WTC11 (cell line): Measurements from ENCODE around the gene BCAS3. TPM values are rescaled to one million over a fixed set of nuclear protein-coding genes. Genes with fewer than 3 reads are reported as not detected.
A peak's percentile ranks its signal among the peaks of the same experiment; 100 is the strongest.

Experiments
- ATAC-seq: fragments of 200-7000 bp; cut with Tn5 transposase; 2 replicates; pipeline ENCODE4 v1.10.0; 2021; ENCODE audit warnings: mild to moderate bottlenecking, moderate library complexity
- CTCF ChIA-PET: fragments of 300-600 bp; sonication (Branson Sonifier 250); formaldehyde crosslinking; loops from one replicate; lab custom pipeline; 2021; ENCODE audit warnings: antibody characterized with exemption; lab: Charles Lee
- POLR2A ChIA-PET: fragments of 350-600 bp; sonication (Branson Sonifier 250); formaldehyde crosslinking; loops from one replicate; lab custom pipeline; 2021; ENCODE audit warnings: antibody characterized with exemption; lab: Charles Lee
- DNase-seq: peaks from one replicate; pipeline ENCODE4 v3.0.0; 2021; ENCODE audit warnings: low spot score
- H3K27ac Mint-ChIP-seq: 2 replicates; pipeline ENCODE4 v1.8.0; 2021; ENCODE audit warnings: mixed read lengths
- H3K27me3 Mint-ChIP-seq: 2 replicates; pipeline ENCODE4 v1.8.0; 2021; ENCODE audit warnings: low read depth, mild to moderate bottlenecking, moderate library complexity, mixed read lengths
- H3K36me3 Mint-ChIP-seq: 2 replicates; pipeline ENCODE4 v1.8.0; 2021; ENCODE audit warnings: mixed read lengths
- H3K4me1 Mint-ChIP-seq: 2 replicates; pipeline ENCODE4 v1.8.0; 2022; ENCODE audit warnings: mixed read lengths
- H3K4me3 Mint-ChIP-seq: 2 replicates; pipeline ENCODE4 v1.8.0; 2021; ENCODE audit warnings: mild to moderate bottlenecking, moderate library complexity, mixed read lengths
- H3K9me3 Mint-ChIP-seq: 2 replicates; pipeline ENCODE4 v1.8.0; 2021; ENCODE audit warnings: mixed read lengths
- AR ChIP-seq: fragments of 250-450 bp; sonication (Bioruptor Pico); IDR thresholded peaks from 2 replicates; pipeline ENCODE4 v1.9.0; 2021; ENCODE audit warnings: mild to moderate bottlenecking
- CDX4 ChIP-seq: fragments of 250-450 bp; sonication (Bioruptor Pico); IDR thresholded peaks from 2 replicates; pipeline ENCODE4 v1.9.0; 2021; ENCODE audit warnings: moderate library complexity, mild to moderate bottlenecking, inconsistent platforms, borderline replicate concordance
- CTCF ChIP-seq: fragments of 200-600 bp; IDR thresholded peaks from 2 replicates; pipeline ENCODE4 v1.8.0; 2022; ENCODE audit warnings: antibody characterized with exemption
- HMGA2 ChIP-seq: fragments of 250-450 bp; sonication (Bioruptor Pico); IDR thresholded peaks from 2 replicates; pipeline ENCODE4 v1.4.0; 2021; ENCODE audit warnings: mild to moderate bottlenecking, moderate library complexity
- IRF1 ChIP-seq: sonication (generic); formaldehyde crosslinking; IDR thresholded peaks from 2 replicates; pipeline ENCODE4 v1.8.0; 2023; ENCODE audit warnings: missing genetic modification reagents
- NR1H2 ChIP-seq: sonication (generic); formaldehyde crosslinking; IDR thresholded peaks from 2 replicates; pipeline ENCODE4 v1.9.0; 2021; ENCODE audit warnings: mild to moderate bottlenecking, moderate library complexity, missing genetic modification reagents
- OVOL2 ChIP-seq: fragments of 250-450 bp; sonication (Bioruptor Pico); IDR thresholded peaks from 2 replicates; pipeline ENCODE4 v1.9.0; 2021; ENCODE audit warnings: mild to moderate bottlenecking, borderline replicate concordance
- TP53 ChIP-seq: sonication (generic); formaldehyde crosslinking; IDR thresholded peaks from 2 replicates; pipeline ENCODE4 v1.8.1; 2023; ENCODE audit warnings: mild to moderate bottlenecking, missing genetic modification reagents
- USF1 ChIP-seq: sonication (generic); formaldehyde crosslinking; IDR thresholded peaks from 2 replicates; pipeline ENCODE4 v1.8.0; 2022; ENCODE audit warnings: mild to moderate bottlenecking, missing genetic modification reagents
- ZNF138 ChIP-seq: sonication (generic); formaldehyde crosslinking; conservative IDR thresholded peaks from 2 replicates; pipeline ENCODE4 v1.8.1; 2022; ENCODE audit warnings: mild to moderate bottlenecking, moderate library complexity, missing genetic modification reagents
- ZNF219 ChIP-seq: sonication (generic); formaldehyde crosslinking; IDR thresholded peaks from 2 replicates; pipeline ENCODE4 v1.8.0; 2023; ENCODE audit warnings: missing genetic modification reagents, mild to moderate bottlenecking, borderline replicate concordance
- ZNF232 ChIP-seq: sonication (generic); formaldehyde crosslinking; IDR thresholded peaks from 2 replicates; pipeline ENCODE4 v1.8.0; 2022; ENCODE audit warnings: mild to moderate bottlenecking, missing genetic modification reagents
- ZNF425 ChIP-seq: fragments of 250-450 bp; sonication (Bioruptor Pico); conservative IDR thresholded peaks from 2 replicates; pipeline ENCODE4 v1.9.0; 2021; ENCODE audit warnings: mild to moderate bottlenecking
- total RNA-seq: library from RNA; stranded (reverse); gene quantifications from 3 replicates; pipeline ENCODE4 v1.2.3, GENCODE V29; 2021
- TF ChIP-seq, protein P1 (sequence below): sonication (generic); formaldehyde crosslinking; IDR thresholded peaks from 2 replicates; pipeline ENCODE4 v1.8.1; 2022; ENCODE audit warnings: missing genetic modification reagents, borderline replicate concordance

Gene BCAS3
- total RNA-seq, 1 experiment from 2014 or later, result 15.5 TPM

GRCh38 chr17:60744355-60744966 lies 66.8 kb downstream of the BCAS3 start:
- POLR2A ChIA-PET, result interaction anchor here (0.6 kb wide), 1 partner anchor 842 kb away, joined by 3 read pairs; no protein-coding TSS in a partner anchor
- H3K4me3 Mint-ChIP-seq, result peak overlapping the region; percentile 39; the same call in 1 of the 2 replicates
- ATAC-seq, result no peak

More at GRCh38 chr17:60744355-60744966, 66.8 kb downstream of the BCAS3 start:
- TF ChIP-seq TP53 (CRISPR knock-in tag), result no peak
- TF ChIP-seq ZNF232 (CRISPR knock-in tag), result no peak
- no peak for TF ChIP-seq IRF1 (CRISPR knock-in tag)
- TF ChIP-seq HMGA2 (CRISPR knock-in tag), result no peak
- no peak for TF ChIP-seq ZNF219
- no peak for TF ChIP-seq ZNF425
- no peak for TF ChIP-seq USF1 (CRISPR knock-in tag)
- no peak for TF ChIP-seq AR (CRISPR knock-in tag)
- TF ChIP-seq, protein P1, sequence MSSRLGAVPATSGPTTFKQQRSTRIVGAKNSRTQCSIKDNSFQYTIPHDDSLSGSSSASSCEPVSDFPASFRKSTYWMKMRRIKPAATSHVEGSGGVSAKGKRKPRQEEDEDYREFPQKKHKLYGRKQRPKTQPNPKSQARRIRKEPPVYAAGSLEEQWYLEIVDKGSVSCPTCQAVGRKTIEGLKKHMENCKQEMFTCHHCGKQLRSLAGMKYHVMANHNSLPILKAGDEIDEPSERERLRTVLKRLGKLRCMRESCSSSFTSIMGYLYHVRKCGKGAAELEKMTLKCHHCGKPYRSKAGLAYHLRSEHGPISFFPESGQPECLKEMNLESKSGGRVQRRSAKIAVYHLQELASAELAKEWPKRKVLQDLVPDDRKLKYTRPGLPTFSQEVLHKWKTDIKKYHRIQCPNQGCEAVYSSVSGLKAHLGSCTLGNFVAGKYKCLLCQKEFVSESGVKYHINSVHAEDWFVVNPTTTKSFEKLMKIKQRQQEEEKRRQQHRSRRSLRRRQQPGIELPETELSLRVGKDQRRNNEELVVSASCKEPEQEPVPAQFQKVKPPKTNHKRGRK (CRISPR knock-in tag), result no peak
- no peak for TF ChIP-seq ZNF138
- no peak for TF ChIP-seq CDX4
- TF ChIP-seq CTCF, result no peak
- TF ChIP-seq OVOL2 (CRISPR knock-in tag), result no peak
- no peak for TF ChIP-seq NR1H2 (CRISPR knock-in tag)
- no peak for DNase-seq
- CTCF ChIA-PET, result interaction anchor here (1.0 to 2.0 kb wide), 2 partner anchors 24 to 227 kb away, joined by 4 to 7 read pairs; no protein-coding TSS in a partner anchor
- H3K9me3 Mint-ChIP-seq, result no peaks in the 10 kb centered on the region
- H3K4me1 Mint-ChIP-seq, result peaks cover 39% of the 10 kb centered on the region
- peak overlapping the region; percentile 61; the same call in 1 of the 2 replicates for H3K27ac Mint-ChIP-seq
- no peaks in the 10 kb centered on the region for H3K36me3 Mint-ChIP-seq
- H3K27me3 Mint-ChIP-seq, result no peaks in the 10 kb centered on the region
